HL-60 (cell line): Measurements from ENCODE around the gene AZU1.

Source experiments
- DNase-seq, 2 experiments: peaks; one replicate each; pipeline ENCODE4 v3.0.0-alpha.2; 2010 to 2020; ENCODE audit warnings: low read depth in 1 of 2, low spot score in 1 of 2
- H3K27ac ChIP-seq: fragments of 250-450 bp; sonication (Bioruptor Pico); replicated peaks from 2 replicates; pipeline ENCODE4 v1.5.1; 2020; ENCODE audit warnings: mild to moderate bottlenecking, moderate library complexity
- H3K27me3 ChIP-seq: fragments of 250-450 bp; sonication (Bioruptor Pico); 2 replicates; pipeline ENCODE4 v1.5.1; 2021; ENCODE audit warnings: mild to moderate bottlenecking, moderate library complexity; ENCODE audit not compliant: insufficient read depth, poor library complexity, severe bottlenecking
- H3K4me3 ChIP-seq: replicated peaks from 2 replicates; pipeline ENCODE4 v1.5.1; 2011; ENCODE audit warnings: mild to moderate bottlenecking, control low read depth, low read length; ENCODE audit not compliant: insufficient read depth
- GABPA ChIP-seq: IDR thresholded peaks from 2 replicates; pipeline ENCODE4 v1.6.1; 2012; ENCODE audit warnings: low read depth
- POLR2AphosphoS5 ChIP-seq: IDR thresholded peaks from 2 replicates; pipeline ENCODE4 v1.6.1; 2012; ENCODE audit warnings: low read depth
- SPI1 ChIP-seq: IDR thresholded peaks from 2 replicates; pipeline ENCODE4 v1.6.1; 2012; ENCODE audit warnings: low read depth, mild to moderate bottlenecking, borderline replicate concordance
- TF ChIP-seq, protein P1 (sequence below): IDR thresholded peaks from 2 replicates; pipeline ENCODE4 v1.6.1; 2012; ENCODE audit warnings: low read depth; ENCODE audit not compliant: insufficient replicate concordance
- TF ChIP-seq, protein P2 (sequence below): IDR thresholded peaks from one replicate; pipeline ENCODE4 v1.5.1; 2011; ENCODE audit warnings: low read length, control low read depth, inconsistent platforms; ENCODE audit not compliant: insufficient read depth

AZU1 gene

DNA sequence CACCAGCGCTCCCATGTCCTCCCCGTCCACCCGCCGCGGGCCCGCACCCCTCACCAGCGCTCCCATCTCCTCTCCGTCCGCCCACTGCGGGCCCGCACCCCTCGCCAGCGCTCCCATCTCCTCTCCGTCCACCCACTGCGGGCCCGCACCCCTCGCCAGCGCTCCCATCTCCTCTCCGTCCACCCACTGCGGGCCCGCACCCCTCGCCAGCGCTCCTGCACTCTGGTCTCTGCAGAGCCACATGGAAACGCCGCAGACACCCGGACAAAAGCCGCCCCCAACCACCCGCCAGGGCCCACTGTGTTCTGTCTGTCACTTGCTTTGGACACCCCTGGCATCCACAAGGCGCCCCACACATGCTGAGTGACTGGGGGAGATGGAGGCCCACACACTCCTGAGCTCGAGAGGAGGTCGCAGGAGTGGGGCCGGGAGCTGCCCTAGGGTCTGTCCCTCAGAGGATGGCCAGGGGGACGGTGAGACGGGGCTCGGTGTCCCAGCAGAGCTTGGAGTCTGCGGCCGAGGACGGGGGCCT, 39.2 kb downstream of the AZU1 start:
- no peak overlapping the region for H3K4me3 ChIP-seq
- H3K27ac ChIP-seq, result no peak overlapping the region

DNA sequence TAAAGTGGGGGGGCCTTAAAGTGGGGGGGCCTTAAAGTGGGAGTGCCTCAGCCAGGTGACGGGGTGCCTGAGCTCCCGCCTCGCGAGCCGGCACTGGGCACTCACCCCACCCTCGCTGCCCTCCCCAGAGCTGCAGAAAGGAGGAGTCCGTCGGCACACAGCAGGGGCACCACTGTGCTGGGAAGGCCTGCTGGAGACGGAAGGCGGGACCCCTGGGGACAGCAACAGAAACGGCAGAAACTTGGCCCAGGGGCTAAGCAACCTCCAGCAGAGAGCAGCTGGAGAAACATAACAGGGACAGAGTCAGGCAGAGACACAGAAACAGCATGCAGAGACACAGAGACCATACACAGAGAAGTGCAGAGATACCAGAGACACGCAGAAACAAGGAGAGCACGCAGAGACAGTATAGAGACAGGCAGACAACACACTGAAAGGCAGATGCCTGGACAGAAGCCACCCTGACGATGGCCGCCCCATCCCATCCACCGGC, 39.7 kb downstream of the AZU1 start:
- no peak for DNase-seq
- no peak for TF ChIP-seq SPI1
- TF ChIP-seq, protein P1, sequence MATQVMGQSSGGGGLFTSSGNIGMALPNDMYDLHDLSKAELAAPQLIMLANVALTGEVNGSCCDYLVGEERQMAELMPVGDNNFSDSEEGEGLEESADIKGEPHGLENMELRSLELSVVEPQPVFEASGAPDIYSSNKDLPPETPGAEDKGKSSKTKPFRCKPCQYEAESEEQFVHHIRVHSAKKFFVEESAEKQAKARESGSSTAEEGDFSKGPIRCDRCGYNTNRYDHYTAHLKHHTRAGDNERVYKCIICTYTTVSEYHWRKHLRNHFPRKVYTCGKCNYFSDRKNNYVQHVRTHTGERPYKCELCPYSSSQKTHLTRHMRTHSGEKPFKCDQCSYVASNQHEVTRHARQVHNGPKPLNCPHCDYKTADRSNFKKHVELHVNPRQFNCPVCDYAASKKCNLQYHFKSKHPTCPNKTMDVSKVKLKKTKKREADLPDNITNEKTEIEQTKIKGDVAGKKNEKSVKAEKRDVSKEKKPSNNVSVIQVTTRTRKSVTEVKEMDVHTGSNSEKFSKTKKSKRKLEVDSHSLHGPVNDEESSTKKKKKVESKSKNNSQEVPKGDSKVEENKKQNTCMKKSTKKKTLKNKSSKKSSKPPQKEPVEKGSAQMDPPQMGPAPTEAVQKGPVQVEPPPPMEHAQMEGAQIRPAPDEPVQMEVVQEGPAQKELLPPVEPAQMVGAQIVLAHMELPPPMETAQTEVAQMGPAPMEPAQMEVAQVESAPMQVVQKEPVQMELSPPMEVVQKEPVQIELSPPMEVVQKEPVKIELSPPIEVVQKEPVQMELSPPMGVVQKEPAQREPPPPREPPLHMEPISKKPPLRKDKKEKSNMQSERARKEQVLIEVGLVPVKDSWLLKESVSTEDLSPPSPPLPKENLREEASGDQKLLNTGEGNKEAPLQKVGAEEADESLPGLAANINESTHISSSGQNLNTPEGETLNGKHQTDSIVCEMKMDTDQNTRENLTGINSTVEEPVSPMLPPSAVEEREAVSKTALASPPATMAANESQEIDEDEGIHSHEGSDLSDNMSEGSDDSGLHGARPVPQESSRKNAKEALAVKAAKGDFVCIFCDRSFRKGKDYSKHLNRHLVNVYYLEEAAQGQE, result no peak
- TF ChIP-seq, protein P2, sequence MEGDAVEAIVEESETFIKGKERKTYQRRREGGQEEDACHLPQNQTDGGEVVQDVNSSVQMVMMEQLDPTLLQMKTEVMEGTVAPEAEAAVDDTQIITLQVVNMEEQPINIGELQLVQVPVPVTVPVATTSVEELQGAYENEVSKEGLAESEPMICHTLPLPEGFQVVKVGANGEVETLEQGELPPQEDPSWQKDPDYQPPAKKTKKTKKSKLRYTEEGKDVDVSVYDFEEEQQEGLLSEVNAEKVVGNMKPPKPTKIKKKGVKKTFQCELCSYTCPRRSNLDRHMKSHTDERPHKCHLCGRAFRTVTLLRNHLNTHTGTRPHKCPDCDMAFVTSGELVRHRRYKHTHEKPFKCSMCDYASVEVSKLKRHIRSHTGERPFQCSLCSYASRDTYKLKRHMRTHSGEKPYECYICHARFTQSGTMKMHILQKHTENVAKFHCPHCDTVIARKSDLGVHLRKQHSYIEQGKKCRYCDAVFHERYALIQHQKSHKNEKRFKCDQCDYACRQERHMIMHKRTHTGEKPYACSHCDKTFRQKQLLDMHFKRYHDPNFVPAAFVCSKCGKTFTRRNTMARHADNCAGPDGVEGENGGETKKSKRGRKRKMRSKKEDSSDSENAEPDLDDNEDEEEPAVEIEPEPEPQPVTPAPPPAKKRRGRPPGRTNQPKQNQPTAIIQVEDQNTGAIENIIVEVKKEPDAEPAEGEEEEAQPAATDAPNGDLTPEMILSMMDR, result no peak
- no peak; the same call in 1 of the 2 replicates for TF ChIP-seq POLR2AphosphoS5
- no peak for TF ChIP-seq GABPA
- no peak overlapping the region for H3K27ac ChIP-seq
- H3K27me3 ChIP-seq, result no peaks in the 10 kb centered on the region
- no peak overlapping the region for H3K4me3 ChIP-seq

More for the DNA sequence above, 39.2 kb downstream of the AZU1 start:
- TF ChIP-seq, protein P2, result no peak
- TF ChIP-seq POLR2AphosphoS5, result no peak; the same call in 1 of the 2 replicates
- no peak for TF ChIP-seq SPI1
- TF ChIP-seq GABPA, result no peak
- no peak for DNase-seq
- H3K27me3 ChIP-seq, result no peaks in the 10 kb centered on the region

DNA sequence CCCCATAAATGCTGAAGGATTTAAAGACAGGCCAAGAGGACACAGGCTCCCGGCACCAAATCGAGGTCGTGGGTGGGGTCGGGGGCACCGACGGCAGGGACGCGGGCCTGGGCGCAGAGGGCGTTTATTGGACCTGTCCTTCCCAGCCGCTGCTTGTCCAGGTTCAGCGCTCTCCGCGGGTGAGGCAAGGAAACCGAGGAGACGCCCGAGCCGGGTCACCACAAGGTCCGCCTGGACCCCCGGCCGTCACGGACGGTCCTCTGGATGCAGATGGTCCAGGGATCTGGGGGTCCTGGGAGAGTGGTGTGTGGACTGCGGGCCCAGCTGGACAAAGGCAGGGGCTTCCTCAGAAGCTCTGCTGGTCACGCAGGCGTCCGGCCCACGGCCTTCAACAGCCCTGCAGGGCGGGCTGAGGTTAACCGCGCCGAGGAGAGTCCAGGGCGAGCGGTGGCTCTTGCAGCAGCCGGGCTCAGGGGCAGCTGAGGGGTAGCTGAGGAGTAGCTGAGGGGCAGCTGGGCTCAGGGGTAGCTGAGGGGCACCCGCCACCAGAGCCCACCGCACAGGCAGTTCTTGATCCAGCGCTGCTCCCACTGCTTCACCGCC, 40.3 kb downstream of the AZU1 start:
- DNase-seq, result no peak
- no peaks in the 10 kb centered on the region for H3K27me3 ChIP-seq
- H3K27ac ChIP-seq, result no peak overlapping the region
- H3K4me3 ChIP-seq, result no peak overlapping the region
- TF ChIP-seq POLR2AphosphoS5, result no peak; the same call in 1 of the 2 replicates
- TF ChIP-seq, protein P2, result no peak
- TF ChIP-seq, protein P1, result no peak
- TF ChIP-seq SPI1, result no peak
- TF ChIP-seq GABPA, result no peak
